Fibroblast of lung (primary cell): ENCODE results near the gene ZNF598.

ENCODE experiments used
- EZH2 ChIP-seq: IDR thresholded peaks from 2 replicates; pipeline ENCODE4 v1.5.1; 2012; ENCODE audit warnings: low read length, control low read depth, mild to moderate bottlenecking; ENCODE audit errors: missing control alignments
- TF ChIP-seq, protein P1 (sequence below), 2 donors: IDR thresholded peaks in 1 of 2; conservative IDR thresholded peaks in 1 of 2; 1 replicate in 1 of 2; 2 replicates in 1 of 2; pipeline ENCODE4 v1.5.1; 2011 to 2012; ENCODE audit warnings: low read length in 2 of 2, control low read depth in 1 of 2, inconsistent platforms in 1 of 2, low read depth in 1 of 2, mild to moderate bottlenecking in 1 of 2

GRCh38 chr16:1992704-1993317 is 16.8 kb downstream of the ZNF598 start:
- TF ChIP-seq, protein P1, sequence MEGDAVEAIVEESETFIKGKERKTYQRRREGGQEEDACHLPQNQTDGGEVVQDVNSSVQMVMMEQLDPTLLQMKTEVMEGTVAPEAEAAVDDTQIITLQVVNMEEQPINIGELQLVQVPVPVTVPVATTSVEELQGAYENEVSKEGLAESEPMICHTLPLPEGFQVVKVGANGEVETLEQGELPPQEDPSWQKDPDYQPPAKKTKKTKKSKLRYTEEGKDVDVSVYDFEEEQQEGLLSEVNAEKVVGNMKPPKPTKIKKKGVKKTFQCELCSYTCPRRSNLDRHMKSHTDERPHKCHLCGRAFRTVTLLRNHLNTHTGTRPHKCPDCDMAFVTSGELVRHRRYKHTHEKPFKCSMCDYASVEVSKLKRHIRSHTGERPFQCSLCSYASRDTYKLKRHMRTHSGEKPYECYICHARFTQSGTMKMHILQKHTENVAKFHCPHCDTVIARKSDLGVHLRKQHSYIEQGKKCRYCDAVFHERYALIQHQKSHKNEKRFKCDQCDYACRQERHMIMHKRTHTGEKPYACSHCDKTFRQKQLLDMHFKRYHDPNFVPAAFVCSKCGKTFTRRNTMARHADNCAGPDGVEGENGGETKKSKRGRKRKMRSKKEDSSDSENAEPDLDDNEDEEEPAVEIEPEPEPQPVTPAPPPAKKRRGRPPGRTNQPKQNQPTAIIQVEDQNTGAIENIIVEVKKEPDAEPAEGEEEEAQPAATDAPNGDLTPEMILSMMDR (conservative IDR thresholded peaks at IDR 0.05 in 1 of 2, IDR thresholded peaks at IDR 0.05 in 1 of 2; ENCODE audit: low read depth in 1 of 2, low read length in 2 of 2), result no peak
- no peak for TF ChIP-seq EZH2
